ENCODE results near the gene IFITM10. TPM values are rescaled to one million over a fixed set of nuclear protein-coding genes. Genes with fewer than 3 reads are reported as not detected.

Gene IFITM10
- total and polyA plus RNA-seq, 2 donors (not counting 1 experiment from before 2014, with no cell fraction given): 0.09 to 1.7 TPM

- Mint-ChIP-seq H3K9me3 (ENCODE audit: insufficient read depth) (peaks cover 4% of the 10 kb centered on the region), H3K27me3 (peaks cover 47% of the 10 kb centered on the region), H3K4me3 (no peak overlapping the region), H3K4me1 (peaks cover 5% of the 10 kb centered on the region), H3K27ac (no peak overlapping the region)
- ChIA-PET POLR2A (no interaction called here), CTCF (interaction anchor here (1.0 to 6.4 kb wide), 6 partner anchors 9 to 455 kb away, joined by 4 to 394 read pairs (median 110); partner anchors contain the start of gene SYT8)
- Histone ChIP-seq H3K4me1 (ENCODE audit: control insufficient read depth in 2 of 2, insufficient read depth in 2 of 2, low read length in 2 of 2) (peaks cover 8 to 14% of the 10 kb centered on the region in 2 donors), H3K9ac (ENCODE audit: low read length) (no peak overlapping the region), H3K27me3 (replicated peaks in 1 of 4; ENCODE audit: control extremely low read depth in 1 of 4, control insufficient read depth in 3 of 4, insufficient read depth in 4 of 4, low read length in 3 of 4) (peaks cover 0 to 38% (median 6%) of the 10 kb centered on the region in 4 experiments), H3K79me2 (ENCODE audit: control insufficient read depth, insufficient read depth, low read length) (no peaks in the 10 kb centered on the region), H3K9me3 (ENCODE audit: control extremely low read depth in 1 of 3, control insufficient read depth in 2 of 3, insufficient read depth in 1 of 3, low read length in 2 of 3) (no peaks in the 10 kb centered on the region), H4K20me1 (ENCODE audit: control insufficient read depth, insufficient read depth, low read length, poor library complexity, severe bottlenecking) (no peaks in the 10 kb centered on the region), H3K27ac (ENCODE audit: low read length in 2 of 2) (no peak overlapping the region), H3K4me2 (replicated peaks; ENCODE audit: low read depth, low read length, poor library complexity, severe bottlenecking) (no peak overlapping the region), H3K4me3 (ENCODE audit: control extremely low read depth in 1 of 5, extremely low read depth in 1 of 5, insufficient read depth in 1 of 5, low read depth in 2 of 5, low read length in 4 of 5) (no peak overlapping the region), H3K36me3 (replicated peaks in 1 of 2; ENCODE audit: control extremely low read depth in 1 of 2, control insufficient read depth in 1 of 2, extremely low read depth in 1 of 2, insufficient read depth in 2 of 2, low read length in 1 of 2) (no peaks in the 10 kb centered on the region), H2AFZ (ENCODE audit: insufficient read depth, low read depth, low read length, poor library complexity, severe bottlenecking) (no peak overlapping the region)
- TF ChIP-seq CTCF (IDR thresholded peaks at IDR 0.05) (no peak), EZH2 (IDR thresholded peaks at IDR 0.05; ENCODE audit: borderline replicate concordance, insufficient read depth, low read depth, low read length, poor library complexity, severe bottlenecking) (no peak)
- DNase-seq (no peak), ATAC-seq (ENCODE audit: low read depth) (no peak)
- intact Hi-C loops (cut with micrococcal nuclease): no loop called here
- WGBS (ENCODE audit: insufficient coverage): 96% methylated on average over 3 of the region's 3 CpGs
Measured at GRCh38 chr11:1695548-1696108, 54.8 kb downstream of the IFITM10 start.

- no peaks in the 10 kb centered on the region for H3K79me2 ChIP-seq (ENCODE audit: control insufficient read depth, insufficient read depth, low read length)
- no peak overlapping the region for H3K4me2 ChIP-seq (replicated peaks; ENCODE audit: low read depth, low read length, poor library complexity, severe bottlenecking)
- no peaks in the 10 kb centered on the region for H3K9me3 ChIP-seq (ENCODE audit: control extremely low read depth in 1 of 3, control insufficient read depth in 2 of 3, insufficient read depth in 1 of 3, low read length in 2 of 3)
- Mint-ChIP-seq H3K27ac (no peak overlapping the region), H3K9me3 (ENCODE audit: insufficient read depth) (peaks cover 4% of the 10 kb centered on the region), H3K4me1 (peaks cover 5% of the 10 kb centered on the region), H3K4me3 (no peak overlapping the region), H3K27me3 (peaks cover 47% of the 10 kb centered on the region)
- POLR2A ChIA-PET: interaction anchor here (1.7 kb wide), 1 partner anchor 457 kb away, joined by 7 read pairs; no protein-coding TSS in a partner anchor
- CTCF ChIA-PET: interaction anchor here (0.8 to 6.4 kb wide), 21 partner anchors 10 to 456 kb away, joined by 3 to 394 read pairs (median 8); partner anchors contain the start of genes SYT8 and TNNI2
- peaks cover 0 to 40% (median 6%) of the 10 kb centered on the region in 4 experiments for H3K27me3 ChIP-seq (replicated peaks in 1 of 4; ENCODE audit: control extremely low read depth in 1 of 4, control insufficient read depth in 3 of 4, insufficient read depth in 4 of 4, low read length in 3 of 4)
- H3K36me3 ChIP-seq (replicated peaks in 1 of 2; ENCODE audit: control extremely low read depth in 1 of 2, control insufficient read depth in 1 of 2, extremely low read depth in 1 of 2, insufficient read depth in 2 of 2, low read length in 1 of 2): no peaks in the 10 kb centered on the region
- no peak overlapping the region for H3K9ac ChIP-seq (ENCODE audit: low read length)
- H3K27ac ChIP-seq (ENCODE audit: low read length in 2 of 2): no peak overlapping the region
- no peak overlapping the region for H2AFZ ChIP-seq (ENCODE audit: insufficient read depth, low read depth, low read length, poor library complexity, severe bottlenecking)
- intact Hi-C loops (cut with micrococcal nuclease): loop anchor here (5.0 kb wide), 1 partner anchor 43 kb away; no protein-coding TSS in a partner anchor
- DNase-seq: no peak
- H3K4me1 ChIP-seq (ENCODE audit: control insufficient read depth in 2 of 2, insufficient read depth in 2 of 2, low read length in 2 of 2): peaks cover 8 to 14% of the 10 kb centered on the region in 2 donors
- H3K4me3 ChIP-seq (ENCODE audit: control extremely low read depth in 1 of 5, extremely low read depth in 1 of 5, insufficient read depth in 1 of 5, low read depth in 2 of 5, low read length in 4 of 5): no peak overlapping the region
- no peak for ATAC-seq (ENCODE audit: low read depth)
- no peaks in the 10 kb centered on the region for H4K20me1 ChIP-seq (ENCODE audit: control insufficient read depth, insufficient read depth, low read length, poor library complexity, severe bottlenecking)
- TF ChIP-seq CTCF (IDR thresholded peaks at IDR 0.05): no peak
- TF ChIP-seq EZH2 (IDR thresholded peaks at IDR 0.05; ENCODE audit: borderline replicate concordance, insufficient read depth, low read depth, low read length, poor library complexity, severe bottlenecking): no peak
- WGBS (ENCODE audit: insufficient coverage): 97% methylated on average over 11 of the region's 15 CpGs
Measured at GRCh38 chr11:1694846-1695547, 55.4 kb downstream of the IFITM10 start.

Data from B cell (primary cell).